NB4 (cell line): ENCODE results near the gene FANCF.

Source experiments
- DNase-seq: peaks from one replicate; pipeline ENCODE4 v3.0.0; 2010; ENCODE audit warnings: low read depth
- H3K4me3 ChIP-seq: one replicate; pipeline ENCODE4 v1.5.1; 2011; ENCODE audit warnings: mild to moderate bottlenecking, low read depth, low read length, moderate library complexity
- MYC ChIP-seq: IDR thresholded peaks from 2 replicates; pipeline ENCODE4 v1.6.1; 2011; ENCODE audit warnings: low read depth, low read length
- POLR2A ChIP-seq: IDR thresholded peaks from 2 replicates; pipeline ENCODE4 v1.6.1; 2011; ENCODE audit warnings: mild to moderate bottlenecking; ENCODE audit not compliant: insufficient read length; ENCODE audit errors: extremely low read depth
- TF ChIP-seq, protein P1 (sequence below): IDR thresholded peaks from 2 replicates; pipeline ENCODE4 v1.6.1; 2011; ENCODE audit warnings: low read depth, low read length
- TF ChIP-seq, protein P2 (sequence below): IDR thresholded peaks from one replicate; pipeline ENCODE4 v1.5.1; 2012; ENCODE audit warnings: low read depth, low read length

FANCF gene, protein sequence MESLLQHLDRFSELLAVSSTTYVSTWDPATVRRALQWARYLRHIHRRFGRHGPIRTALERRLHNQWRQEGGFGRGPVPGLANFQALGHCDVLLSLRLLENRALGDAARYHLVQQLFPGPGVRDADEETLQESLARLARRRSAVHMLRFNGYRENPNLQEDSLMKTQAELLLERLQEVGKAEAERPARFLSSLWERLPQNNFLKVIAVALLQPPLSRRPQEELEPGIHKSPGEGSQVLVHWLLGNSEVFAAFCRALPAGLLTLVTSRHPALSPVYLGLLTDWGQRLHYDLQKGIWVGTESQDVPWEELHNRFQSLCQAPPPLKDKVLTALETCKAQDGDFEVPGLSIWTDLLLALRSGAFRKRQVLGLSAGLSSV

DNA sequence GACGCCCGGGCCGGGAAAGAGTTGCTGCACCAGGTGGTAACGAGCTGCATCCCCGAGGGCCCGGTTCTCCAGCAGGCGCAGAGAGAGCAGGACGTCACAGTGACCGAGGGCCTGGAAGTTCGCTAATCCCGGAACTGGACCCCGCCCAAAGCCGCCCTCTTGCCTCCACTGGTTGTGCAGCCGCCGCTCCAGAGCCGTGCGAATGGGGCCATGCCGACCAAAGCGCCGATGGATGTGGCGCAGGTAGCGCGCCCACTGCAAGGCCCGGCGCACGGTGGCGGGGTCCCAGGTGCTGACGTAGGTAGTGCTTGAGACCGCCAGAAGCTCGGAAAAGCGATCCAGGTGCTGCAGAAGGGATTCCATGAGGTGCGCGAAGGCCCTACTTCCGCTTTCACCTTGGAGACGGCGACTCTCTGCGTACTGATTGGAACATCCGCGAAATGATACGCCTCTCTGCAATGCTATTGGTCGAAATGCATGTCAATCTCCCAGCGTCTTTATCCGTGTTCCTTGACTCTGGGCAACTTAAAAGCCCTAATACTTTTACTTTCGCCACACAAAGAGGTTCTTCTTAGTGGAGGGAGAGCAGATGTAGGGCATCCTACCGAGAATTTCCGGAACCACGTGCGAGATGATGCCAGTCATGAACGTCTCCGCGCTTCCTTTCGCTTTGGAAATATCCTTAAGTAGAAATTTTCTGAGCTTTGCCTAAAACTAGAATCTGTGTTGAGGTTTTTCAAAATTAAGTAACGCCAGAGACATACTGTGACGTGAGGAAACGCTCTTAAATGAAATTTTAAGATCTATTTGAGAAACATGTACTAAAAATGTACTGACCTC lies at the start of gene FANCF:
FANCF (minus strand) TSS at position 376 of the 840 bp plus-strand sequence; CDS start at position 363, 13 bp downstream.
- DNase-seq, result peak; percentile 96
- TF ChIP-seq, protein P1, sequence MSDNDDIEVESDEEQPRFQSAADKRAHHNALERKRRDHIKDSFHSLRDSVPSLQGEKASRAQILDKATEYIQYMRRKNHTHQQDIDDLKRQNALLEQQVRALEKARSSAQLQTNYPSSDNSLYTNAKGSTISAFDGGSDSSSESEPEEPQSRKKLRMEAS, result peak; percentile 16; the same call in 1 of the 2 replicates
- TF ChIP-seq POLR2A, result peak; percentile 38
- peak; percentile 37 for TF ChIP-seq MYC
- TF ChIP-seq, protein P2, sequence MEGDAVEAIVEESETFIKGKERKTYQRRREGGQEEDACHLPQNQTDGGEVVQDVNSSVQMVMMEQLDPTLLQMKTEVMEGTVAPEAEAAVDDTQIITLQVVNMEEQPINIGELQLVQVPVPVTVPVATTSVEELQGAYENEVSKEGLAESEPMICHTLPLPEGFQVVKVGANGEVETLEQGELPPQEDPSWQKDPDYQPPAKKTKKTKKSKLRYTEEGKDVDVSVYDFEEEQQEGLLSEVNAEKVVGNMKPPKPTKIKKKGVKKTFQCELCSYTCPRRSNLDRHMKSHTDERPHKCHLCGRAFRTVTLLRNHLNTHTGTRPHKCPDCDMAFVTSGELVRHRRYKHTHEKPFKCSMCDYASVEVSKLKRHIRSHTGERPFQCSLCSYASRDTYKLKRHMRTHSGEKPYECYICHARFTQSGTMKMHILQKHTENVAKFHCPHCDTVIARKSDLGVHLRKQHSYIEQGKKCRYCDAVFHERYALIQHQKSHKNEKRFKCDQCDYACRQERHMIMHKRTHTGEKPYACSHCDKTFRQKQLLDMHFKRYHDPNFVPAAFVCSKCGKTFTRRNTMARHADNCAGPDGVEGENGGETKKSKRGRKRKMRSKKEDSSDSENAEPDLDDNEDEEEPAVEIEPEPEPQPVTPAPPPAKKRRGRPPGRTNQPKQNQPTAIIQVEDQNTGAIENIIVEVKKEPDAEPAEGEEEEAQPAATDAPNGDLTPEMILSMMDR, result no peak
- H3K4me3 ChIP-seq, result peak within 1 kb of the TSS; percentile 69

DNA sequence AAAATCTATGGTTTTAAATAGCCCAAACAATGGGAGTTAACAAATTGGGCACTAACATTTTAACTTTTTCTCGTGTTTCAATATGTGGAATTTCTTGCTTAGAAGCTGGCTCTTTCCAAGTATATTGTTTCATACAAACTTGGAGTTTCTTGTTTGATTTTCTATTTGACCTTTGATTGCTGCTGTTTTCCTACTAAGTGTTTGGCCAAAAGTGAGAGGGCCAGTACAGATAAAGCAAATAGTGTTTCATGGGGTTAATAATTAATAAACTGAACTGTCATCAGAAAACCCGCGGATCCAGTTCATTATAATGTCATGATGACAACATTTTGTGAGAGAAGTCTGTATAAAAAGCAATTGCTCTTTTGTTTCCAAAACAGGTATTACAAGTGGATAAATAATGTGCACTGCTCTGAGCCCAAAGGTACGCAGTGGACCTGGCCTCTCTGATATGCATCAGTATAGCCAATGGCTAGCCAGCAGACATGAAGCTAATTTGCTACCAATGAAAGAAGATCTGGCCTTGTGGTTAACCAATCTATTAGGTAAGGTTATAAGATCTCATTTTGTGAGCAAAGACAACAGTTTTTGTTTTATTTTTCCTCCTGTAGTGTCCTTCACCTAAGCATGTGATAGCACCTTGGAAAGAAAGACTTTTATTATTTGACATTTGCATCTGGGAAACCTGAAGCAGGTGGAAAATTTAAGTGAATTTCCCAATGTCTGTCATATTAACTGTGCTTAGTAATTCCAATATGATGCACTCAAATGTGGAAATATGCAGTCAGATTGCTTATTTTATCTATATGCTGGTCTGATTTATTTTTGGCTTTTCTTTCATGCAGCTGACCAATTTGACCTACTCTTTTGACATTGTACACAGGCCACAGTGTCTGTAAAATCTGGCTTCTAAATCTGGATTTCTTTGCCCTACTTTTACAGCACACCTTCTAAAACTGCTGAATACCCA lies 49.1 kb upstream of the FANCF start:
- TF ChIP-seq, protein P1, result no peak
- TF ChIP-seq, protein P2, result no peak
- no peak for TF ChIP-seq MYC
- no peak for TF ChIP-seq POLR2A
- DNase-seq, result no peak
- H3K4me3 ChIP-seq, result no peak overlapping the region

DNA sequence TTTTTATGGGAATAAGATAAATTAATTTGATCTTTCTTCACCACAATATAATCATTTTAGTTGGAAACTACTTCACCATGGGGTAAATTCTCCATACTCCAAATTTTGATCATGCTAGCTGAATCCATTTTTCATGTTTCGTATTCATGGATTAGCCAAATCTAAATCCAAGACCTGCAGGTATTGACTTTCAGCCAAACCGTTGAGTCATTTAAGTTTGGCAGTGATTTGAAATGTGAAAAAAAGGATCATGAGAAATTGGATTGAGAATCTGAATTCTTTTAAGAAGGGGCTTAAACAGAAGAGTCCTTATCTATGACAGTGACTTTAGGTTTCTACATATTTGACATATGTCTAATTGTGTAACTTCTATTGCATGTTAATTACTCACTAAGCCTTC lies 46.1 kb upstream of the FANCF start:
- TF ChIP-seq, protein P2, result no peak
- TF ChIP-seq, protein P1, result no peak
- TF ChIP-seq POLR2A, result no peak
- no peak for TF ChIP-seq MYC
- no peak overlapping the region for H3K4me3 ChIP-seq
- no peak for DNase-seq

DNA sequence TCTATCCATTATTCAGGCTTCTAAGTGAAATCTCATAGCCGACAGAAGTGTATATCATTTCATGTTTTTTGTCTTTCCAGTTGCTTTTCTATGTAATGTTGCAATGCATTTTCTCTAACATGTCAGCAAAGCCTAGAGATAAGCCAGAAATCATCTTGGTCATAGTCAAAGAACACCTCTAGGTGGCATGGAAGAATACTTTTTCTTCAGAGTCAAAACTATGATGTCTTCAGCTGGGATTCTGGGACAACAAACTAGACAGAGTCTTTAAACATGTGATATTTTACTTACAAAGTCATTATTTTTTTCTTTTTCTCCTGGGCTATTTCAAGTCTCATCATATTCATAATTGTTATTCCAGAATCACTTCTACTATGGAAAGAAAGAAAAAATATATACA lies 45.2 kb upstream of the FANCF start:
- no peak overlapping the region for H3K4me3 ChIP-seq
- TF ChIP-seq POLR2A (no peak), MYC (no peak)
- TF ChIP-seq, protein P2, result no peak
- TF ChIP-seq, protein P1, result no peak
- peak; percentile 9 for DNase-seq

DNA sequence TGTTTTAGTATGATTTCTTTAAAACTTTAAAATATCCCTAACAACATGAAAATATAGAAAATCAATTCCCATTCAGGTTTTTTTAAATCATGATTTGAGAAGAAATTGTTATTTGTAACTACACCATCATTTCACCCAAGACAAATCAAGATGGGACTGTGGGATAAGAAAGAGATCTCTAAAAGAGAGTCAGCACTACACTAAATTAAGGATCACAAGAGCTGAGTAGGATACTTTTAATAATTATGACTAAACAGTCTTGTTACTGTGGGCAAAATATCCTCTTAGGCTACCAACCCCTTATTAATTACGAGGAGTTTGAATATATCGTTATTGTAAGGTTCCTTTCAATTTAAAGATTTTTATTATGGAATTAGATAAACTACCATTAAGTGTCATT lies 43.7 kb upstream of the FANCF start:
- TF ChIP-seq POLR2A, result no peak
- TF ChIP-seq, protein P1, result no peak
- TF ChIP-seq, protein P2, result no peak
- TF ChIP-seq MYC, result no peak
- no peak overlapping the region for H3K4me3 ChIP-seq
- DNase-seq, result no peak
